GM21737 (cell line): ENCODE results near the gene RYR1.
"Not testable (repeated sequence)": the region's sequence is repeated elsewhere in the genome, so short reads cannot be mapped to it uniquely, and the experiment has no call there.

Source experiments
- ATAC-seq: cut with Tn5 transposase; IDR thresholded peaks from one replicate; pipeline ENCODE4 v1.9.1; 2021; ENCODE audit warnings: mild to moderate bottlenecking, moderate library complexity; ENCODE audit not compliant: unreplicated experiment

Gene RYR1

GRCh38 chr19:38455031-38455430, 21.5 kb downstream of the RYR1 start:
- ATAC-seq: no peak

GRCh38 chr19:38457202-38457601, 23.7 kb downstream of the RYR1 start:
- ATAC-seq: no peak

GRCh38 chr19:38457690-38458405, 24.4 kb downstream of the RYR1 start:
- ATAC-seq: no peak

- ATAC-seq: no peak
Observed at GRCh38 chr19:38458991-38459390, 25.5 kb downstream of the RYR1 start.

- no peak for ATAC-seq
Observed at GRCh38 chr19:38463365-38463764, 29.9 kb downstream of the RYR1 start.

- ATAC-seq: no peak
Observed at GRCh38 chr19:38464421-38465082, 31.1 kb downstream of the RYR1 start.

- ATAC-seq: no peak
Observed at GRCh38 chr19:38466050-38466449, 32.6 kb downstream of the RYR1 start.

- no peak for ATAC-seq
Observed at GRCh38 chr19:38467541-38468525, 34.3 kb downstream of the RYR1 start.

GRCh38 chr19:38469151-38469550, 35.7 kb downstream of the RYR1 start:
- ATAC-seq: no peak

GRCh38 chr19:38470788-38471480, 37.4 kb downstream of the RYR1 start:
- no peak for ATAC-seq

- not testable (repeated sequence) for ATAC-seq
Observed at GRCh38 chr19:38472725-38473124, 39.2 kb downstream of the RYR1 start.

- ATAC-seq: no peak
Observed at GRCh38 chr19:38473201-38473600, 39.7 kb downstream of the RYR1 start.

GRCh38 chr19:38475176-38475575, 41.7 kb downstream of the RYR1 start:
- ATAC-seq: no peak

- ATAC-seq: no peak
Observed at GRCh38 chr19:38478273-38478971, 44.9 kb downstream of the RYR1 start.

- ATAC-seq: no peak
Observed at GRCh38 chr19:38482496-38482895, 49.0 kb downstream of the RYR1 start.

GRCh38 chr19:38483016-38483630, 49.6 kb downstream of the RYR1 start:
- ATAC-seq: no peak

- ATAC-seq: no peak
Observed at GRCh38 chr19:38484747-38485146, 51.3 kb downstream of the RYR1 start.

- no peak for ATAC-seq
Observed at GRCh38 chr19:38485541-38486285, 52.2 kb downstream of the RYR1 start.

- ATAC-seq: no peak
Observed at GRCh38 chr19:38486731-38487336, 53.3 kb downstream of the RYR1 start.
